Measurements from ENCODE around the gene HTD2.
"Not testable (repeated sequence)": the region's sequence is repeated elsewhere in the genome, so short reads cannot be mapped to it uniquely, and the experiment has no call there.

Gene HTD2

GRCh38 chr3:58305882-58306711, at the start of gene HTD2, which contains the start of gene RPP14:
Gene HTD2, plus strand, starts transcription at chr3:58306520. Its CDS starts 11,094 bp downstream, at chr3:58317614.
Gene RPP14, plus strand, starts transcription at chr3:58306245. Its CDS starts 4,085 bp downstream, at chr3:58310330.
- DNase-seq: peak; percentile 96 to 100

GRCh38 chr3:58258392-58259055, 47.8 kb upstream of the HTD2 start:
- no peak for DNase-seq

GRCh38 chr3:58260261-58260731, 46.0 kb upstream of the HTD2 start:
- DNase-seq: peak; percentile 58 to 83

- no peak for DNase-seq
Measured at GRCh38 chr3:58260733-58261132, 45.6 kb upstream of the HTD2 start.

GRCh38 chr3:58261954-58262666, 44.2 kb upstream of the HTD2 start:
- no peak for DNase-seq

GRCh38 chr3:58266577-58266976, 39.7 kb upstream of the HTD2 start:
- DNase-seq: no peak

GRCh38 chr3:58267543-58267942, 38.8 kb upstream of the HTD2 start:
- peak in 1 of 2 donors; percentile 15 for DNase-seq

GRCh38 chr3:58269356-58269755, 37.0 kb upstream of the HTD2 start:
- no peak for DNase-seq

- no peak for DNase-seq
Measured at GRCh38 chr3:58270485-58270884, 35.8 kb upstream of the HTD2 start.

- DNase-seq: peak; percentile 64
Measured at GRCh38 chr3:58271901-58272501, 34.3 kb upstream of the HTD2 start.

GRCh38 chr3:58272891-58273290, 33.4 kb upstream of the HTD2 start:
- DNase-seq: no peak

- not testable (repeated sequence) for DNase-seq
Measured at GRCh38 chr3:58273362-58273761, 33.0 kb upstream of the HTD2 start.

- DNase-seq: peak in 1 of 2 donors; percentile 10
Measured at GRCh38 chr3:58274027-58274614, 32.2 kb upstream of the HTD2 start.

- DNase-seq: no peak
Measured at GRCh38 chr3:58281069-58281468, 25.3 kb upstream of the HTD2 start.

- no peak for DNase-seq
Measured at GRCh38 chr3:58285334-58285733, 21.0 kb upstream of the HTD2 start.

- DNase-seq: no peak
Measured at GRCh38 chr3:58287354-58287753, 19.0 kb upstream of the HTD2 start.

GRCh38 chr3:58288011-58288728, 18.1 kb upstream of the HTD2 start:
- DNase-seq: no peak

GRCh38 chr3:58288964-58289613, 17.2 kb upstream of the HTD2 start:
- DNase-seq: not testable (repeated sequence)

- not testable (repeated sequence) for DNase-seq
Measured at GRCh38 chr3:58290446-58290845, 15.9 kb upstream of the HTD2 start.

GRCh38 chr3:58291671-58292338, 14.5 kb upstream of the HTD2 start:
- DNase-seq: no peak

- DNase-seq: no peak
Measured at GRCh38 chr3:58292866-58293265, 13.5 kb upstream of the HTD2 start.

Measured in inflammatory macrophage treated with lipopolysaccharide for 1 hour (primary cell).